Endothelial cell of umbilical vein (primary cell): ENCODE data around the gene DOCK4. TPM values are rescaled to one million over a fixed set of nuclear protein-coding genes. Genes with fewer than 3 reads are reported as not detected.

Source experiments
- BruUV-seq: library from RNA; stranded (reverse); fragments of 400-500 nt; replicated peaks from 2 replicates; lab custom pipeline; 2021; lab: Mats Ljungman, UMichigan
- CTCF ChIA-PET: fragments of 300-600, 350-600 bp; sonication (Branson Sonifier 250); formaldehyde crosslinking; loops from one replicate; lab custom pipeline; 2021; ENCODE audit warnings: antibody characterized with exemption, inconsistent platforms; lab: Charles Lee
- POLR2A ChIA-PET: fragments of 300-600, 350-600 bp; sonication (Branson Sonifier 250); formaldehyde crosslinking; loops from one replicate; lab custom pipeline; 2021; ENCODE audit warnings: antibody characterized with exemption, inconsistent platforms; lab: Charles Lee
- DNase-seq: peaks from one replicate; pipeline ENCODE4 v3.0.0-alpha.2; 2011; ENCODE audit warnings: low read depth, low spot score
- FAIRE-seq: peaks from 2 replicates; lab custom pipeline; 2011; peaks lifted over from hg19 to GRCh38; lab: Jason Lieb, UNC
- H2AFZ ChIP-seq: 2 replicates; pipeline ENCODE4 v1.6.0; 2012; ENCODE audit warnings: low read depth, low read length, control low read depth, inconsistent platforms
- H3K27ac ChIP-seq: 2 replicates; pipeline ENCODE4 v1.5.1; 2011; ENCODE audit warnings: low read depth, mild to moderate bottlenecking, control low read depth, low read length, moderate library complexity; ENCODE audit not compliant: insufficient read depth
- H3K27me3 ChIP-seq, 2 experiments: 2 replicates each; pipeline versions ENCODE4 v1.6.0 to v1.6.1; 2011; ENCODE audit warnings: low read length in 2 of 2, mixed read lengths in 1 of 2; ENCODE audit not compliant: control insufficient read depth in 2 of 2, insufficient read depth in 2 of 2
- H3K36me3 ChIP-seq, 2 experiments: 2 replicates in 1 of 2; 3 replicates in 1 of 2; pipeline ENCODE4 v1.5.1; 2011; ENCODE audit warnings: low read length in 2 of 2, mild to moderate bottlenecking in 1 of 2, moderate library complexity in 1 of 2; ENCODE audit not compliant: control insufficient read depth in 2 of 2, insufficient read depth in 2 of 2; ENCODE audit errors: extremely low read depth in 1 of 2
- H3K4me1 ChIP-seq: 3 replicates; pipeline ENCODE4 v1.5.1; 2011; ENCODE audit warnings: mild to moderate bottlenecking, low read length; ENCODE audit not compliant: control insufficient read depth, insufficient read depth; ENCODE audit errors: extremely low read depth
- H3K4me2 ChIP-seq: 2 replicates; pipeline ENCODE4 v1.6.1; 2011; ENCODE audit warnings: low read length, control low read depth, mixed read lengths; ENCODE audit not compliant: insufficient read depth
- H3K4me3 ChIP-seq, 3 experiments: fragments of 200-600 bp in 1 of 3; sonication (generic), shearing (Covaris generic) in 1 of 3; replicated peaks in 1 of 3; 2 replicates each; pipeline ENCODE4 v1.5.1; 2011 to 2016; ENCODE audit warnings: control low read depth in 3 of 3, low read length in 3 of 3, mild to moderate bottlenecking in 2 of 3, inconsistent platforms in 1 of 3, low read depth in 1 of 3, moderate library complexity in 1 of 3; ENCODE audit not compliant: insufficient read depth in 1 of 3
- H3K79me2 ChIP-seq: 2 replicates; pipeline ENCODE4 v1.6.0; 2012; ENCODE audit warnings: low read length, inconsistent platforms; ENCODE audit not compliant: control insufficient read depth, insufficient read depth
- H3K9ac ChIP-seq: replicated peaks from 2 replicates; pipeline ENCODE3; 2011; ENCODE audit warnings: low read length, control low read depth; ENCODE audit not compliant: insufficient read depth; ENCODE audit errors: extremely low read depth
- H3K9me1 ChIP-seq: replicated peaks from 3 replicates; pipeline ENCODE4 v1.6.0; 2011; ENCODE audit warnings: mild to moderate bottlenecking, low read length; ENCODE audit not compliant: control insufficient read depth, insufficient read depth; ENCODE audit errors: extremely low read depth
- H3K9me3 ChIP-seq: replicated peaks from 2 replicates; pipeline ENCODE4 v1.5.1; 2012; ENCODE audit warnings: low read length, inconsistent platforms; ENCODE audit not compliant: control insufficient read depth, insufficient read depth
- H4K20me1 ChIP-seq: replicated peaks from 2 replicates; pipeline ENCODE3; 2011; ENCODE audit warnings: mild to moderate bottlenecking, low read length; ENCODE audit not compliant: control insufficient read depth, insufficient read depth; ENCODE audit errors: extremely low read depth
- EZH2 ChIP-seq: IDR thresholded peaks from 2 replicates; pipeline ENCODE4 v1.6.1; 2012; ENCODE audit warnings: borderline replicate concordance, low read depth, mild to moderate bottlenecking, moderate library complexity, low read length, inconsistent platforms; ENCODE audit not compliant: severe bottlenecking
- FOS ChIP-seq: IDR thresholded peaks from 2 replicates; pipeline ENCODE4 v1.6.1; 2011; ENCODE audit warnings: mild to moderate bottlenecking, low read length, moderate library complexity, borderline replicate concordance; ENCODE audit not compliant: insufficient read depth
- GATA2 ChIP-seq: IDR thresholded peaks from 2 replicates; pipeline ENCODE4 v1.7.0; 2011; ENCODE audit warnings: low read depth, mild to moderate bottlenecking, moderate library complexity, mixed read lengths, low read length; ENCODE audit not compliant: insufficient read length, insufficient read depth
- JUN ChIP-seq: IDR thresholded peaks from 2 replicates; pipeline ENCODE4 v1.6.1; 2011; ENCODE audit warnings: borderline replicate concordance, low read depth; ENCODE audit not compliant: insufficient read length, insufficient read depth
- MAX ChIP-seq: IDR thresholded peaks from 2 replicates; pipeline ENCODE4 v1.6.1; 2011; ENCODE audit not compliant: insufficient read depth, insufficient read length
- MYC ChIP-seq: IDR thresholded peaks from one replicate; pipeline ENCODE4 v1.6.1; 2011; ENCODE audit warnings: mild to moderate bottlenecking, low read depth, low read length
- POLR2A ChIP-seq: IDR thresholded peaks from 2 replicates; pipeline ENCODE4 v1.6.1; 2012; ENCODE audit warnings: low read depth, mild to moderate bottlenecking, control low read depth, low read length
- POLR2AphosphoS5 ChIP-seq: IDR thresholded peaks from 2 replicates; pipeline ENCODE4 v1.6.1; 2012; ENCODE audit warnings: low read depth, mild to moderate bottlenecking, control low read depth, low read length, moderate library complexity; ENCODE audit not compliant: insufficient read depth
- dilution Hi-C: fragments of 300-500 bp; cut with MboI; formaldehyde crosslinking; loops from one replicate; pipeline ENCODE4 v1.15.0; 2019; ENCODE audit warnings: low sequenced_read_pairs; ENCODE audit not compliant: extremely low pct_ligation_motif_present
- intact Hi-C: fragments of 100-400 bp; cut with micrococcal nuclease; formaldehyde crosslinking; loops from one replicate; pipeline ENCODE4 v1.10.0; 2022
- polyA plus RNA-seq, 4 experiments: library from polyadenylated mRNA; depleted of rRNA in 3 of 4; stranded (reverse) in 3 of 4; unstranded in 1 of 4; fragments of >200 nt; gene quantifications; 2 replicates each; pipeline versions ENCODE4 v1.2.1 to v1.2.3, GENCODE V29; 2011 to 2012; ENCODE audit warnings: missing spikeins in 1 of 4
- total RNA-seq: library from RNA; stranded (reverse); gene quantifications from 2 replicates; pipeline ENCODE4 v1.2.3, GENCODE V29; 2021

DOCK4 gene
- total and polyA plus RNA-seq, 2 donors (not counting 3 experiments of a cell fraction or from before 2014, with no cell fraction given) = 47.4 to 164 TPM

GRCh38 chr7:112173568-112173905 is 32.7 kb downstream of the DOCK4 start:
- POLR2A ChIA-PET = no interaction called here
- Histone ChIP-seq H3K4me3 (no peak overlapping the region), H3K79me2 (peaks cover 100% of the 10 kb centered on the region), H3K9ac (peak overlapping the region; percentile 17), H4K20me1 (peaks cover 2% of the 10 kb centered on the region), H3K4me1 (peaks cover 36% of the 10 kb centered on the region), H3K9me3 (no peaks in the 10 kb centered on the region), H3K36me3 (no peaks in the 10 kb centered on the region), H3K9me1 (no peaks in the 10 kb centered on the region), H2AFZ (no peak overlapping the region), H3K27ac (peak overlapping the region; percentile 74), H3K4me2 (peak overlapping the region; percentile 56), H3K27me3 (no peaks in the 10 kb centered on the region)
- BruUV-seq = TSS peak; percentile 87
- FAIRE-seq (no peak), DNase-seq (no peak)
- CTCF ChIA-PET = interaction anchor here (1.2 to 1.8 kb wide), 3 partner anchors 9 to 20 kb away, joined by 4 to 8 read pairs (median 7); no protein-coding TSS in a partner anchor
- dilution Hi-C loops (no loop called here), intact Hi-C loops (no loop called here)
- TF ChIP-seq FOS (no peak), POLR2A (no peak), EZH2 (no peak), GATA2 (no peak)

GRCh38 chr7:112172870-112173567 is 33.2 kb downstream of the DOCK4 start:
- Histone ChIP-seq H3K9ac (peak overlapping the region; percentile 17), H4K20me1 (peaks cover 2% of the 10 kb centered on the region), H3K36me3 (no peaks in the 10 kb centered on the region), H3K4me3 (no peak overlapping the region), H3K9me3 (no peaks in the 10 kb centered on the region), H3K4me2 (peak overlapping the region; percentile 56), H3K4me1 (peaks cover 36% of the 10 kb centered on the region), H3K27me3 (no peaks in the 10 kb centered on the region), H3K27ac (peak overlapping the region; percentile 74), H3K9me1 (no peaks in the 10 kb centered on the region), H3K79me2 (peaks cover 100% of the 10 kb centered on the region), H2AFZ (no peak overlapping the region)
- FAIRE-seq = peak; percentile 42
- TSS peak; percentile 27 for BruUV-seq
- DNase-seq = peak; percentile 83
- dilution Hi-C loops (no loop called here), intact Hi-C loops (no loop called here)
- TF ChIP-seq MAX (no peak), POLR2AphosphoS5 (no peak), JUN (peak; percentile 26), MYC (no peak), FOS (no peak)
- ChIA-PET POLR2A (no interaction called here), CTCF (interaction anchor here (1.2 to 1.8 kb wide), 3 partner anchors 10 to 20 kb away, joined by 4 to 8 read pairs (median 7); no protein-coding TSS in a partner anchor)
